ENCODE data around the gene TRAPPC3L. TPM values are rescaled to one million over a fixed set of nuclear protein-coding genes. Genes with fewer than 3 reads are reported as not detected.

Gene TRAPPC3L
- total RNA-seq, 1 experiment from 2014 or later: not detected

DNA sequence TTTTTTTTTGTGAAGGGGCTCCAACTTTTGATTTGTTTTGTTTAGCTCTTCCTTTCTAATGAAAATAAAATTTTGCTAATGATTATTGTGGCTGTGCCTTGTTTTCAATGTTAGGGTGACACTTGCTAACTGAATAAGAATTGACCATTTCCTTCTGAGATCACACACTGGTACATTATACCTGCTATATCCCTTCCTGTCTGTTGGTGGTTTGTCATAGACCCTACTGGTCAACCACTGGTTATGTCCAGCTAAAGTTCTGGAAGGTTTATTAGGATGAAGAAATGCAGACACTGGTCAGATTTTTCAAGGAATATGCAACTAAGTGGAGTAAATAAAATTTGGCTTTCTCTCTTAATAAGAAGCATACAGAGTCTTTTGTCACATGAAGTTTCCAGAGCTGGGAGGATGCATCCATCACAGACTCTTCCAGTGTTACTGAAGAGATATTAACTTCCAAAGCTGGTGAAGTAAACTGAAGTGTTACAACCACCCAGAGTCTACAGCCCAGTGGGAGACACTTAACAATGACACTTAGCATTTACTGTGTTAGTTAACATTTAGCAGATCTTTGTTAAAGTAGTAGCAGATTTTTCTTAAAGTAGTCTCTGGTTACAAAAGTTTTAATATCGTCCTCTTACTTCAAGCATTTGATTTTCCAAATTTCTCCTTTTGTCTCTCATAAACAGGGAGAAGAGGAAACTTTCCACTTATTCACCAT lies 53.7 kb downstream of the TRAPPC3L start:
- Histone ChIP-seq H3K9me3 (ENCODE audit: low read depth, low read length, poor library complexity, severe bottlenecking) (no peaks in the 10 kb centered on the region), H3K27me3 (replicated peaks; ENCODE audit: insufficient read depth, low read depth, low read length, poor library complexity) (no peaks in the 10 kb centered on the region), H3K4me1 (ENCODE audit: insufficient read depth, low read length, poor library complexity, severe bottlenecking) (no peaks in the 10 kb centered on the region), H3K27ac (ENCODE audit: low read depth, low read length, poor library complexity, severe bottlenecking) (no peak overlapping the region), H3K4me3 (ENCODE audit: low read depth, low read length, poor library complexity, severe bottlenecking) (no peak overlapping the region), H3K36me3 (ENCODE audit: insufficient read depth, low read length, poor library complexity, severe bottlenecking) (no peaks in the 10 kb centered on the region)
- TF ChIP-seq EZH2 (IDR thresholded peaks at IDR 0.05; ENCODE audit: borderline replicate concordance, low read depth, low read length, poor library complexity, severe bottlenecking): no peak
- TF ChIP-seq, protein P1, sequence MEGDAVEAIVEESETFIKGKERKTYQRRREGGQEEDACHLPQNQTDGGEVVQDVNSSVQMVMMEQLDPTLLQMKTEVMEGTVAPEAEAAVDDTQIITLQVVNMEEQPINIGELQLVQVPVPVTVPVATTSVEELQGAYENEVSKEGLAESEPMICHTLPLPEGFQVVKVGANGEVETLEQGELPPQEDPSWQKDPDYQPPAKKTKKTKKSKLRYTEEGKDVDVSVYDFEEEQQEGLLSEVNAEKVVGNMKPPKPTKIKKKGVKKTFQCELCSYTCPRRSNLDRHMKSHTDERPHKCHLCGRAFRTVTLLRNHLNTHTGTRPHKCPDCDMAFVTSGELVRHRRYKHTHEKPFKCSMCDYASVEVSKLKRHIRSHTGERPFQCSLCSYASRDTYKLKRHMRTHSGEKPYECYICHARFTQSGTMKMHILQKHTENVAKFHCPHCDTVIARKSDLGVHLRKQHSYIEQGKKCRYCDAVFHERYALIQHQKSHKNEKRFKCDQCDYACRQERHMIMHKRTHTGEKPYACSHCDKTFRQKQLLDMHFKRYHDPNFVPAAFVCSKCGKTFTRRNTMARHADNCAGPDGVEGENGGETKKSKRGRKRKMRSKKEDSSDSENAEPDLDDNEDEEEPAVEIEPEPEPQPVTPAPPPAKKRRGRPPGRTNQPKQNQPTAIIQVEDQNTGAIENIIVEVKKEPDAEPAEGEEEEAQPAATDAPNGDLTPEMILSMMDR (conservative IDR thresholded peaks at IDR 0.05; ENCODE audit: low read depth, low read length): no peak
- intact Hi-C loops (cut with micrococcal nuclease; ENCODE audit: unreplicated experiment): no loop called here
- DNase-seq (ENCODE audit: low spot score): no peak
- CTCF ChIA-PET: no interaction called here
- POLR2A ChIA-PET (ENCODE audit: low non-redundant PET): no interaction called here
- BruUV-seq (replicated peaks): no TSS peak

DNA sequence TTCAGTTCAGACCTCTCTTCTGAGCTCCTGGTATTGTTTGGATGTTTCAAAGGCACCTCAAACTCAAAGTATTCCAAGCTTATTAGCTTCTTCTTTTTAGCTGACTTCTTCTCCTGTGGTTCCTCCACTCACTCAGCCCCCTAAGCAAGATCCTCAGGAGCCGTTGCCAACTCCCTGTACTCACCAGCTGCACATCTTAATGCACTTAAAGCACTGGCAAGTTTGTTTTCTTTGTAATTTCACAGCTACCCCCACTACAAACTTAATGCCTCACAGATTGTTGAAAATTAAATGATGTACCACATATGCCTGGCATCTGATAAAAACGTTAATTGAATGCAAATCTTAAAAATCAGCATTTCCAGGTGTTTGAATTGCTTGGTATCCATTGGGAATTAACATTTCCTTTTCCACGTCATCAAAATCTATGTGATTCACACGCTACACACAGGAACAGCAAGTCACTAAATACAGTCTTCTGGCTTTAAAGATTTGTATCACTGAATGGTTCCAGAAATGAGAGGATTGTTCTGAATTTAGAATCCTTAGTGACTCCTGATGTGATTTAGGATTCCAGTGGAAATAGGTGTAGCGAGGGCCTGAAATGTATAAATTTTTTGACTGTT lies 59.8 kb downstream of the TRAPPC3L start:
- POLR2A ChIA-PET (ENCODE audit: low non-redundant PET): no interaction called here
- BruUV-seq (replicated peaks): no TSS peak

DNA sequence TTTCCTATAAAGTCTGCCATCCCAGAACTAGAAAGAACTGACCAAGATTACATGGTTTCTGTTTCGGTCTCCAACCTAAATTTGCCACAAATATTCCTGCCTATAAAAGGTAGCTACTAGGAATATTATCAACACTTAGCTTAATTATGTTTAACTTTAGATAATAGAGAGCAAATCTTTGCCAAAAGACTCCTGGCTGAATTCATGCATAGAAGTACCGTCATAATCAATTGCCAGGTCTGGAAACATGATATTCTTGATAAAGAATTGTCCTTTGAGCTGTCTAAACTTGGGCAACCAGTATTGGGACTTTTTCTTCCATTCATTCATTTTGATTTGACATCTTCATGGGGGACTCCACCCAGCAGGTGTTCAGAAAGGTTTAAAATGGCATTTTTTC lies 61.9 kb downstream of the TRAPPC3L start:
- CTCF ChIA-PET: no interaction called here
- no peaks in the 10 kb centered on the region for H3K4me1 ChIP-seq (ENCODE audit: insufficient read depth, low read length, poor library complexity, severe bottlenecking)
- DNase-seq (ENCODE audit: low spot score): no peak
- H3K27me3 ChIP-seq (replicated peaks; ENCODE audit: insufficient read depth, low read depth, low read length, poor library complexity): no peaks in the 10 kb centered on the region
- no peak overlapping the region for H3K4me3 ChIP-seq (ENCODE audit: low read depth, low read length, poor library complexity, severe bottlenecking)
- no peak for TF ChIP-seq EZH2 (IDR thresholded peaks at IDR 0.05; ENCODE audit: borderline replicate concordance, low read depth, low read length, poor library complexity, severe bottlenecking)
- TF ChIP-seq, protein P1 (conservative IDR thresholded peaks at IDR 0.05; ENCODE audit: low read depth, low read length): no peak
- no peaks in the 10 kb centered on the region for H3K9me3 ChIP-seq (ENCODE audit: low read depth, low read length, poor library complexity, severe bottlenecking)
- no peaks in the 10 kb centered on the region for H3K36me3 ChIP-seq (ENCODE audit: insufficient read depth, low read length, poor library complexity, severe bottlenecking)
- intact Hi-C loops (cut with micrococcal nuclease; ENCODE audit: unreplicated experiment): no loop called here
- H3K27ac ChIP-seq (ENCODE audit: low read depth, low read length, poor library complexity, severe bottlenecking): no peak overlapping the region
- POLR2A ChIA-PET (ENCODE audit: low non-redundant PET): no interaction called here
- no TSS peak for BruUV-seq (replicated peaks)

More for the DNA sequence above, 59.8 kb downstream of the TRAPPC3L start:
- H3K4me3 ChIP-seq (ENCODE audit: low read depth, low read length, poor library complexity, severe bottlenecking): no peak overlapping the region
- DNase-seq (ENCODE audit: low spot score): no peak
- TF ChIP-seq, protein P1 (conservative IDR thresholded peaks at IDR 0.05; ENCODE audit: low read depth, low read length): no peak
- no peak for TF ChIP-seq EZH2 (IDR thresholded peaks at IDR 0.05; ENCODE audit: borderline replicate concordance, low read depth, low read length, poor library complexity, severe bottlenecking)
- intact Hi-C loops (cut with micrococcal nuclease; ENCODE audit: unreplicated experiment): no loop called here
- H3K4me1 ChIP-seq (ENCODE audit: insufficient read depth, low read length, poor library complexity, severe bottlenecking): no peaks in the 10 kb centered on the region
- no peaks in the 10 kb centered on the region for H3K36me3 ChIP-seq (ENCODE audit: insufficient read depth, low read length, poor library complexity, severe bottlenecking)
- no peaks in the 10 kb centered on the region for H3K27me3 ChIP-seq (replicated peaks; ENCODE audit: insufficient read depth, low read depth, low read length, poor library complexity)
- H3K27ac ChIP-seq (ENCODE audit: low read depth, low read length, poor library complexity, severe bottlenecking): no peak overlapping the region
- H3K9me3 ChIP-seq (ENCODE audit: low read depth, low read length, poor library complexity, severe bottlenecking): no peaks in the 10 kb centered on the region
- CTCF ChIA-PET: no interaction called here

Data from A673 (cell line).